PFSK-1 (cell line): Measurements from ENCODE around the gene SLC6A13.

Source experiments
- POLR2AphosphoS5 ChIP-seq: IDR thresholded peaks from 2 replicates; pipeline ENCODE4 v1.6.1; 2012; ENCODE audit warnings: low read depth, mild to moderate bottlenecking, control low read depth, low read length, moderate library complexity
- REST ChIP-seq, 2 experiments: IDR thresholded peaks; 2 replicates each; pipeline versions ENCODE4 v1.6.1 to v1.8.0; 2011 to 2012; ENCODE audit warnings: low read depth in 2 of 2, low read length in 2 of 2, control low read depth in 1 of 2, inconsistent platforms in 1 of 2, mild to moderate bottlenecking in 1 of 2, moderate library complexity in 1 of 2; ENCODE audit not compliant: insufficient read depth in 1 of 2

GRCh38 chr12:220946-221550 lies 41.6 kb downstream of the SLC6A13 start:
- TF ChIP-seq REST (IDR thresholded peaks at IDR 0.05; ENCODE audit: insufficient read depth in 1 of 2, low read depth in 2 of 2, low read length in 2 of 2) = no peak
- TF ChIP-seq POLR2AphosphoS5 = no peak
